A673 (cell line): ENCODE data around the gene ZMYND11. TPM values are rescaled to one million over a fixed set of nuclear protein-coding genes. Genes with fewer than 3 reads are reported as not detected.

Source experiments
- BruUV-seq: library from RNA; stranded (reverse); fragments of 400-500 nt; replicated peaks from 2 replicates; lab custom pipeline; 2021; lab: Mats Ljungman, UMichigan
- CTCF ChIA-PET: fragments of 300-600 bp; sonication (Branson Sonifier 250); formaldehyde crosslinking; loops from one replicate; lab custom pipeline; 2022; ENCODE audit warnings: antibody characterized with exemption; lab: Charles Lee
- POLR2A ChIA-PET: fragments of 300-600 bp; sonication (Branson Sonifier 250); formaldehyde crosslinking; loops from one replicate; lab custom pipeline; 2022; ENCODE audit warnings: antibody characterized with exemption; ENCODE audit not compliant: low non-redundant PET; lab: Charles Lee
- DNase-seq: peaks from one replicate; pipeline ENCODE4 v3.0.0-alpha.2; 2015; ENCODE audit warnings: low spot score
- H3K27ac ChIP-seq: fragments of 200-600 bp; sonication (generic); 2 replicates; pipeline ENCODE4 v1.5.1; 2016; ENCODE audit warnings: mixed run types, low read depth, mild to moderate bottlenecking, mixed read lengths, antibody characterized with exemption, low read length; ENCODE audit not compliant: poor library complexity, severe bottlenecking
- H3K27me3 ChIP-seq: fragments of 200-600 bp; sonication (generic); replicated peaks from 2 replicates; pipeline ENCODE4 v1.6.1; 2017; ENCODE audit warnings: mixed run types, low read depth, mild to moderate bottlenecking, mixed read lengths, antibody characterized with exemption, low read length; ENCODE audit not compliant: insufficient read depth, poor library complexity
- H3K36me3 ChIP-seq: fragments of 200-600 bp; sonication (generic); 2 replicates; pipeline ENCODE4 v1.6.1; 2016; ENCODE audit warnings: mixed run types, mild to moderate bottlenecking, mixed read lengths, antibody characterized with exemption, low read length; ENCODE audit not compliant: insufficient read depth, poor library complexity, severe bottlenecking
- H3K4me1 ChIP-seq: fragments of 200-600 bp; sonication (generic); 2 replicates; pipeline ENCODE4 v1.6.1; 2017; ENCODE audit warnings: mixed run types, mild to moderate bottlenecking, mixed read lengths, antibody characterized with exemption, low read length; ENCODE audit not compliant: insufficient read depth, poor library complexity, severe bottlenecking
- H3K4me3 ChIP-seq: fragments of 200-600 bp; sonication (generic); 2 replicates; pipeline ENCODE4 v1.5.1; 2016; ENCODE audit warnings: low read depth, mixed run types, mild to moderate bottlenecking, mixed read lengths, low read length; ENCODE audit not compliant: poor library complexity, severe bottlenecking
- H3K9me3 ChIP-seq: fragments of 200-600 bp; sonication (generic); 2 replicates; pipeline ENCODE4 v1.6.1; 2016; ENCODE audit warnings: mixed run types, low read depth, mild to moderate bottlenecking, mixed read lengths, antibody characterized with exemption, low read length; ENCODE audit not compliant: poor library complexity, severe bottlenecking
- EZH2 ChIP-seq: fragments of 200-600 bp; sonication (generic); IDR thresholded peaks from 2 replicates; pipeline ENCODE4 v1.6.1; 2017; ENCODE audit warnings: borderline replicate concordance, low read depth, mild to moderate bottlenecking, mixed read lengths, antibody characterized with exemption, low read length; ENCODE audit not compliant: poor library complexity, severe bottlenecking
- intact Hi-C: fragments of 100-400 bp; cut with micrococcal nuclease; formaldehyde crosslinking; loops from one replicate; pipeline ENCODE4 v1.10.0; 2022; ENCODE audit not compliant: unreplicated experiment
- total RNA-seq: library from RNA; stranded (reverse); gene quantifications from 2 replicates; pipeline ENCODE4 v1.2.3, GENCODE V29; 2021
- TF ChIP-seq, protein P1 (sequence below): fragments of 300-800, 200-600 bp; sonication (generic); conservative IDR thresholded peaks from 2 replicates; pipeline ENCODE4 v1.5.1; 2017; ENCODE audit warnings: low read depth, mild to moderate bottlenecking, antibody characterized with exemption, low read length, moderate library complexity, mixed read lengths

Gene ZMYND11
- total RNA-seq, 1 experiment from 2014 or later: 82.8 TPM

- no TSS peak for BruUV-seq
- TF ChIP-seq, protein P1, sequence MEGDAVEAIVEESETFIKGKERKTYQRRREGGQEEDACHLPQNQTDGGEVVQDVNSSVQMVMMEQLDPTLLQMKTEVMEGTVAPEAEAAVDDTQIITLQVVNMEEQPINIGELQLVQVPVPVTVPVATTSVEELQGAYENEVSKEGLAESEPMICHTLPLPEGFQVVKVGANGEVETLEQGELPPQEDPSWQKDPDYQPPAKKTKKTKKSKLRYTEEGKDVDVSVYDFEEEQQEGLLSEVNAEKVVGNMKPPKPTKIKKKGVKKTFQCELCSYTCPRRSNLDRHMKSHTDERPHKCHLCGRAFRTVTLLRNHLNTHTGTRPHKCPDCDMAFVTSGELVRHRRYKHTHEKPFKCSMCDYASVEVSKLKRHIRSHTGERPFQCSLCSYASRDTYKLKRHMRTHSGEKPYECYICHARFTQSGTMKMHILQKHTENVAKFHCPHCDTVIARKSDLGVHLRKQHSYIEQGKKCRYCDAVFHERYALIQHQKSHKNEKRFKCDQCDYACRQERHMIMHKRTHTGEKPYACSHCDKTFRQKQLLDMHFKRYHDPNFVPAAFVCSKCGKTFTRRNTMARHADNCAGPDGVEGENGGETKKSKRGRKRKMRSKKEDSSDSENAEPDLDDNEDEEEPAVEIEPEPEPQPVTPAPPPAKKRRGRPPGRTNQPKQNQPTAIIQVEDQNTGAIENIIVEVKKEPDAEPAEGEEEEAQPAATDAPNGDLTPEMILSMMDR: no peak
- no peak for TF ChIP-seq EZH2
- Histone ChIP-seq H3K4me1 (no peaks in the 10 kb centered on the region), H3K27me3 (no peaks in the 10 kb centered on the region), H3K4me3 (no peak overlapping the region), H3K9me3 (peaks cover 6% of the 10 kb centered on the region), H3K27ac (no peak overlapping the region), H3K36me3 (no peaks in the 10 kb centered on the region)
- intact Hi-C loops: no loop called here
- ChIA-PET POLR2A (no interaction called here), CTCF (no interaction called here)
- no peak for DNase-seq
Observed at GRCh38 chr10:94613-95012, 40.6 kb upstream of the ZMYND11 start.

DNA sequence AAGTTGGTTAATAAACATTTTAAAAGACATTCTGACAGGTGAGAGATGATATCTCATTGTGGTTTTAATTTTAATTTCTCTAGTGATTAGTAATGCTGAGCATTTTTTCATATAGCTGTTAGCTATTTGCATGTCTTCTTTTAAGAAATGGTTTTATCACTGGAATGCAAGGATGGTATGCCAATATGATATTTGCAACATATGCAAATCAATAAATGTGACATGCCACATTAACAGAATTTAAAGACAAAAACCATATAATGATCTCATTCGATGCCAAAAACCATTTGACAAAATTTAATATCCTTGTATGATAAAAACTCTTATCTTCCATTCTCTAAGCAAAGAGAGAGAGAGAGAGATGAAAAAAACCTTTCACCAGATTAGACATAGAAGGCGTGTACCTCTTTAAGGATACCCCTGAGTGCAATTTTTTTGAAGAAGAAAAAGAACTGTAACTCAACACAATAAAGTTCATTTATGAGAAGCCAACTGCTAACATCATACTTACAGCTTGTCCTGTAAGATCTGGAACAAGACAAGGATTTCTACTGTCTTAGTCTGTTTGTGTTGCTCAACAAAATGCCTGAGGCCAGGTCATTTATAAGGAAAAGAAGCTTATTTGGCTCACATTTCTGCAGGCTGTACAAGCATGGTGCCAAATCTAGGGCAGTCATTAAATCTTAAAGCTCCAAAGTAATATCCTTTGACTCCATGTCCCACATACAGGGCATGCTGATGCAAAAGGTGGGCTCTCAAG is 39.7 kb upstream of the ZMYND11 start:
- POLR2A ChIA-PET: no interaction called here

GRCh38 chr10:96466-96865 is 38.8 kb upstream of the ZMYND11 start:
- Histone ChIP-seq H3K4me3 (no peak overlapping the region), H3K36me3 (no peaks in the 10 kb centered on the region), H3K27me3 (no peaks in the 10 kb centered on the region), H3K4me1 (no peaks in the 10 kb centered on the region), H3K9me3 (peaks cover 6% of the 10 kb centered on the region), H3K27ac (no peak overlapping the region)
- BruUV-seq: no TSS peak
- ChIA-PET POLR2A (no interaction called here), CTCF (no interaction called here)
- intact Hi-C loops: no loop called here
- DNase-seq: no peak
- TF ChIP-seq EZH2: no peak
- TF ChIP-seq, protein P1: no peak

More for the DNA sequence above, 39.7 kb upstream of the ZMYND11 start:
- TF ChIP-seq, protein P1: no peak
- peaks cover 6% of the 10 kb centered on the region for H3K9me3 ChIP-seq
- CTCF ChIA-PET: no interaction called here
- no peaks in the 10 kb centered on the region for H3K36me3 ChIP-seq
- H3K27ac ChIP-seq: no peak overlapping the region
- H3K4me1 ChIP-seq: no peaks in the 10 kb centered on the region
- no peak overlapping the region for H3K4me3 ChIP-seq
- no TSS peak for BruUV-seq
- H3K27me3 ChIP-seq: no peaks in the 10 kb centered on the region
- DNase-seq: no peak
- intact Hi-C loops: no loop called here
